ENCODE data around the gene TSHZ1. TPM values are rescaled to one million over a fixed set of nuclear protein-coding genes. Genes with fewer than 3 reads are reported as not detected.

TSHZ1 gene
- total RNA-seq, 1 donor, result 10.5 TPM

GRCh38 chr18:75173738-75174137 is 36.9 kb upstream of the TSHZ1 start:
- Histone ChIP-seq H3K27me3 (ENCODE audit: insufficient read depth, low read length) (no peaks in the 10 kb centered on the region), H3K27ac (ENCODE audit: low read depth, low read length) (no peak overlapping the region), H3K4me3 (ENCODE audit: insufficient read depth, low read length) (no peak overlapping the region), H3K4me1 (ENCODE audit: insufficient read depth, low read length) (no peaks in the 10 kb centered on the region), H2AFZ (ENCODE audit: low read length) (no peak overlapping the region), H3K79me2 (ENCODE audit: insufficient read depth, low read length) (no peaks in the 10 kb centered on the region), H4K20me1 (ENCODE audit: insufficient read depth, low read length) (no peaks in the 10 kb centered on the region), H3K36me3 (ENCODE audit: insufficient read depth, low read length) (no peaks in the 10 kb centered on the region), H3K4me2 (ENCODE audit: insufficient read depth, low read length) (no peak overlapping the region), H3K9me3 (ENCODE audit: low read depth, low read length) (no peaks in the 10 kb centered on the region)
- TF ChIP-seq CTCF (IDR thresholded peaks at IDR 0.05; ENCODE audit: extremely low read depth, low read depth, low read length), result no peak
- no peak for DNase-seq (ENCODE audit: insufficient read length, low spot score, missing footprints)

- Histone ChIP-seq H3K27ac (ENCODE audit: low read depth, low read length) (no peak overlapping the region), H3K79me2 (ENCODE audit: insufficient read depth, low read length) (no peaks in the 10 kb centered on the region), H3K4me1 (ENCODE audit: insufficient read depth, low read length) (no peaks in the 10 kb centered on the region), H4K20me1 (ENCODE audit: insufficient read depth, low read length) (no peaks in the 10 kb centered on the region), H3K4me2 (ENCODE audit: insufficient read depth, low read length) (no peak overlapping the region), H3K27me3 (ENCODE audit: insufficient read depth, low read length) (no peaks in the 10 kb centered on the region), H3K36me3 (ENCODE audit: insufficient read depth, low read length) (no peaks in the 10 kb centered on the region), H3K4me3 (ENCODE audit: insufficient read depth, low read length) (no peak overlapping the region), H3K9me3 (ENCODE audit: low read depth, low read length) (no peaks in the 10 kb centered on the region), H2AFZ (ENCODE audit: low read length) (no peak overlapping the region)
- no peak for TF ChIP-seq CTCF (IDR thresholded peaks at IDR 0.05; ENCODE audit: extremely low read depth, low read depth, low read length)
- DNase-seq (ENCODE audit: insufficient read length, low spot score, missing footprints), result no peak
Measured at GRCh38 chr18:75176849-75177248, 33.7 kb upstream of the TSHZ1 start.

GRCh38 chr18:75178376-75178775 is 32.2 kb upstream of the TSHZ1 start:
- Histone ChIP-seq H3K4me3 (ENCODE audit: insufficient read depth, low read length) (no peak overlapping the region), H3K9me3 (ENCODE audit: low read depth, low read length) (no peaks in the 10 kb centered on the region), H3K79me2 (ENCODE audit: insufficient read depth, low read length) (no peaks in the 10 kb centered on the region), H4K20me1 (ENCODE audit: insufficient read depth, low read length) (no peaks in the 10 kb centered on the region), H3K27me3 (ENCODE audit: insufficient read depth, low read length) (no peaks in the 10 kb centered on the region), H2AFZ (ENCODE audit: low read length) (no peak overlapping the region), H3K4me2 (ENCODE audit: insufficient read depth, low read length) (no peak overlapping the region), H3K27ac (ENCODE audit: low read depth, low read length) (no peak overlapping the region), H3K36me3 (ENCODE audit: insufficient read depth, low read length) (no peaks in the 10 kb centered on the region), H3K4me1 (ENCODE audit: insufficient read depth, low read length) (no peaks in the 10 kb centered on the region)
- no peak for TF ChIP-seq CTCF (IDR thresholded peaks at IDR 0.05; ENCODE audit: extremely low read depth, low read depth, low read length)
- DNase-seq (ENCODE audit: insufficient read length, low spot score, missing footprints), result no peak

- Histone ChIP-seq H3K9me3 (ENCODE audit: low read depth, low read length) (no peaks in the 10 kb centered on the region), H3K4me3 (ENCODE audit: insufficient read depth, low read length) (no peak overlapping the region), H3K4me1 (ENCODE audit: insufficient read depth, low read length) (no peaks in the 10 kb centered on the region), H3K27me3 (ENCODE audit: insufficient read depth, low read length) (no peaks in the 10 kb centered on the region), H4K20me1 (ENCODE audit: insufficient read depth, low read length) (no peaks in the 10 kb centered on the region), H2AFZ (ENCODE audit: low read length) (no peak overlapping the region), H3K4me2 (ENCODE audit: insufficient read depth, low read length) (no peak overlapping the region), H3K27ac (ENCODE audit: low read depth, low read length) (no peak overlapping the region), H3K79me2 (ENCODE audit: insufficient read depth, low read length) (no peaks in the 10 kb centered on the region), H3K36me3 (ENCODE audit: insufficient read depth, low read length) (no peaks in the 10 kb centered on the region)
- no peak for DNase-seq (ENCODE audit: insufficient read length, low spot score, missing footprints)
- no peak for TF ChIP-seq CTCF (IDR thresholded peaks at IDR 0.05; ENCODE audit: extremely low read depth, low read depth, low read length)
Measured at GRCh38 chr18:75179819-75180600, 30.6 kb upstream of the TSHZ1 start.
